ENCODE results near the gene ZFYVE9. TPM values are rescaled to one million over a fixed set of nuclear protein-coding genes. Genes with fewer than 3 reads are reported as not detected.

The ZFYVE9 gene
- total RNA-seq, 1 experiment from 2014 or later, result 14.2 TPM

DNA sequence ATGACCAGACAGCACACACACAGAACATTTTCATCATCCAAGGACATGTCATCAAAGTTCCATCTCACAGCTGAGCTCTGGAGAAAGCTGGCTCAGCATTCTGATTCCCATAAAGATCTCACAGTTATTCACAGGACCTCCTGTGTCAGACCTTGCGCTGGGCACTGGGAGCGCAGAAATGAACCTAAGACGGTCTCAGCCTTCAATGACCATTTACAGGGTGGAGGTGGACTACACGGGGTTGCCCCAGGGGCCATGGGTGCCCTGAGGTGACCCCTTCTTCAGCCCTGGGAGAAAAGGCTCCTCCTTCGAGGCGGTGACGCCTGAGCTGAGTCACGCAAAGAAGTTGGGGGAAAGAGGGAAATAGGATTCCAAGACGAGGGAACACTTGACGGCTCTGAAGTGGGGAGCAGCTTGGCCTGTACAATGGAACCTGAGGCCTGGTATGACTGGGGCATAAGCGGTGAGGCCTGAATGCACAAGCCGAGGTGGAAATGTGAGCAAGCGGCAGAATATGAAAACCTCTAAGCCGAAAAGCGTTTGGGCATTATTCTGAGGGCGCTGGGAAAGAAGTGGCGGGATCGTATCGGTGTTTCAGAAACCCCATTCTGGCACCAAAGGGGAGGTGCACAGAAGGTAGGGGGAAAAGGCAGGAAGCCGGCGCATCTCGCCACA lies 223.3 kb downstream of the ZFYVE9 start (continued):
- TF ChIP-seq, protein P1, sequence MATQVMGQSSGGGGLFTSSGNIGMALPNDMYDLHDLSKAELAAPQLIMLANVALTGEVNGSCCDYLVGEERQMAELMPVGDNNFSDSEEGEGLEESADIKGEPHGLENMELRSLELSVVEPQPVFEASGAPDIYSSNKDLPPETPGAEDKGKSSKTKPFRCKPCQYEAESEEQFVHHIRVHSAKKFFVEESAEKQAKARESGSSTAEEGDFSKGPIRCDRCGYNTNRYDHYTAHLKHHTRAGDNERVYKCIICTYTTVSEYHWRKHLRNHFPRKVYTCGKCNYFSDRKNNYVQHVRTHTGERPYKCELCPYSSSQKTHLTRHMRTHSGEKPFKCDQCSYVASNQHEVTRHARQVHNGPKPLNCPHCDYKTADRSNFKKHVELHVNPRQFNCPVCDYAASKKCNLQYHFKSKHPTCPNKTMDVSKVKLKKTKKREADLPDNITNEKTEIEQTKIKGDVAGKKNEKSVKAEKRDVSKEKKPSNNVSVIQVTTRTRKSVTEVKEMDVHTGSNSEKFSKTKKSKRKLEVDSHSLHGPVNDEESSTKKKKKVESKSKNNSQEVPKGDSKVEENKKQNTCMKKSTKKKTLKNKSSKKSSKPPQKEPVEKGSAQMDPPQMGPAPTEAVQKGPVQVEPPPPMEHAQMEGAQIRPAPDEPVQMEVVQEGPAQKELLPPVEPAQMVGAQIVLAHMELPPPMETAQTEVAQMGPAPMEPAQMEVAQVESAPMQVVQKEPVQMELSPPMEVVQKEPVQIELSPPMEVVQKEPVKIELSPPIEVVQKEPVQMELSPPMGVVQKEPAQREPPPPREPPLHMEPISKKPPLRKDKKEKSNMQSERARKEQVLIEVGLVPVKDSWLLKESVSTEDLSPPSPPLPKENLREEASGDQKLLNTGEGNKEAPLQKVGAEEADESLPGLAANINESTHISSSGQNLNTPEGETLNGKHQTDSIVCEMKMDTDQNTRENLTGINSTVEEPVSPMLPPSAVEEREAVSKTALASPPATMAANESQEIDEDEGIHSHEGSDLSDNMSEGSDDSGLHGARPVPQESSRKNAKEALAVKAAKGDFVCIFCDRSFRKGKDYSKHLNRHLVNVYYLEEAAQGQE (IDR thresholded peaks at IDR 0.05; ENCODE audit: low read depth), result no peak
- TF ChIP-seq, protein P2, sequence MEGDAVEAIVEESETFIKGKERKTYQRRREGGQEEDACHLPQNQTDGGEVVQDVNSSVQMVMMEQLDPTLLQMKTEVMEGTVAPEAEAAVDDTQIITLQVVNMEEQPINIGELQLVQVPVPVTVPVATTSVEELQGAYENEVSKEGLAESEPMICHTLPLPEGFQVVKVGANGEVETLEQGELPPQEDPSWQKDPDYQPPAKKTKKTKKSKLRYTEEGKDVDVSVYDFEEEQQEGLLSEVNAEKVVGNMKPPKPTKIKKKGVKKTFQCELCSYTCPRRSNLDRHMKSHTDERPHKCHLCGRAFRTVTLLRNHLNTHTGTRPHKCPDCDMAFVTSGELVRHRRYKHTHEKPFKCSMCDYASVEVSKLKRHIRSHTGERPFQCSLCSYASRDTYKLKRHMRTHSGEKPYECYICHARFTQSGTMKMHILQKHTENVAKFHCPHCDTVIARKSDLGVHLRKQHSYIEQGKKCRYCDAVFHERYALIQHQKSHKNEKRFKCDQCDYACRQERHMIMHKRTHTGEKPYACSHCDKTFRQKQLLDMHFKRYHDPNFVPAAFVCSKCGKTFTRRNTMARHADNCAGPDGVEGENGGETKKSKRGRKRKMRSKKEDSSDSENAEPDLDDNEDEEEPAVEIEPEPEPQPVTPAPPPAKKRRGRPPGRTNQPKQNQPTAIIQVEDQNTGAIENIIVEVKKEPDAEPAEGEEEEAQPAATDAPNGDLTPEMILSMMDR (IDR thresholded peaks at IDR 0.05 in 2 of 3, conservative IDR thresholded peaks at IDR 0.05 in 1 of 3; ENCODE audit: borderline replicate concordance in 1 of 3, insufficient read depth in 1 of 3, low read depth in 2 of 3, low read length in 2 of 3), result no peak
- TF ChIP-seq, protein P3, sequence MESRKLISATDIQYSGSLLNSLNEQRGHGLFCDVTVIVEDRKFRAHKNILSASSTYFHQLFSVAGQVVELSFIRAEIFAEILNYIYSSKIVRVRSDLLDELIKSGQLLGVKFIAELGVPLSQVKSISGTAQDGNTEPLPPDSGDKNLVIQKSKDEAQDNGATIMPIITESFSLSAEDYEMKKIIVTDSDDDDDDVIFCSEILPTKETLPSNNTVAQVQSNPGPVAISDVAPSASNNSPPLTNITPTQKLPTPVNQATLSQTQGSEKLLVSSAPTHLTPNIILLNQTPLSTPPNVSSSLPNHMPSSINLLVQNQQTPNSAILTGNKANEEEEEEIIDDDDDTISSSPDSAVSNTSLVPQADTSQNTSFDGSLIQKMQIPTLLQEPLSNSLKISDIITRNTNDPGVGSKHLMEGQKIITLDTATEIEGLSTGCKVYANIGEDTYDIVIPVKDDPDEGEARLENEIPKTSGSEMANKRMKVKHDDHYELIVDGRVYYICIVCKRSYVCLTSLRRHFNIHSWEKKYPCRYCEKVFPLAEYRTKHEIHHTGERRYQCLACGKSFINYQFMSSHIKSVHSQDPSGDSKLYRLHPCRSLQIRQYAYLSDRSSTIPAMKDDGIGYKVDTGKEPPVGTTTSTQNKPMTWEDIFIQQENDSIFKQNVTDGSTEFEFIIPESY (IDR thresholded peaks at IDR 0.05; ENCODE audit: extremely low read depth, insufficient replicate concordance, low read length), result no peak
- TF ChIP-seq EZH2 (IDR thresholded peaks at IDR 0.05) (no peak), RAD21 (IDR thresholded peaks at IDR 0.05; ENCODE audit: low read depth) (no peak), CBX3 (IDR thresholded peaks at IDR 0.05; ENCODE audit: low read depth) (no peak), EZH2phosphoT487 (IDR thresholded peaks at IDR 0.05; ENCODE audit: borderline replicate concordance) (no peak), POLR2A (IDR thresholded peaks at IDR 0.05; ENCODE audit: borderline replicate concordance, extremely low read depth, insufficient read depth, insufficient read length) (no peak), EGR1 (IDR thresholded peaks at IDR 0.05; ENCODE audit: low read depth) (no peak), ZFX (IDR thresholded peaks at IDR 0.05) (no peak), CEBPB (IDR thresholded peaks at IDR 0.05; ENCODE audit: low read depth) (no peak)

Data from HCT116 (cell line).